NCI-H226 (cell line): ENCODE data around the gene CNR1.
"Not testable (repeated sequence)": the region's sequence is repeated elsewhere in the genome, so short reads cannot be mapped to it uniquely, and the experiment has no call there.

Experiments used
- DNase-seq: peaks from one replicate; pipeline ENCODE4 v3.0.0-alpha.2; 2015

Gene CNR1

DNA sequence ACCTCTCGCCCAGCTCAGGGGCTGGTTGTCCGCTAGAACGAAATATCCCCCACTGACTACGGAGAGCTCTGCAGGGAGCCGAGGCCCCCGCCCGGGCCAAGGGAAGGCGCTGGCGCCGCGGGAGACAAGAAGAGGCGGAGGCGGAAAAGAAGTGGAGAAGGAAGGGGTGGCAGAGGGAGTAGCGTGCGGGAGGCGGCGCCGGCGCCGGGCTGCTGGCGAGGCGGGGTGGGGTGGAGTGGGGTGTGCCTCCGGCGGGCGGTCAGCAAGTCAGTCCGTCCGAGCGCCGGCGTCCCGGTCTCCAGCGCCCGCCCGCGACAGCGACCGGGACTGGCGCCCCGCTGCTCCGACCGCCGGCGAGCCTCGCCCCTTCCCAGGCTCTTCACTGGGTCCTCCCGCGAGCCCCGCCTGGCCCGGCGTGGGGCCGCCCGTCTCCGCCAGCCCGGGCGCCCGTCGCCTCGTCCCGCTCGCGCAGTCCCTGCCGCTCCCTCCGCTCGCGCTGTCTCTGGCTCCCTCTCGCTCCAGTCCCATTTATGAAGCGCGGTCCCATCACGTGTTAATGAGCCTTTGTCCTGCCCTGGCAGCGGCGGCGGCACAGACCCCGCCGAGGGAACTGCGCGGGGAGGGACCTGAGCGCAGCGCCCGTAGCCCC lies at the start of gene CNR1:
CNR1 (minus strand) TSS at position 504 of the 649 bp plus-strand sequence. CDS start 21,073 bp downstream, outside the sequence.
- DNase-seq, result peak; percentile 12

DNA sequence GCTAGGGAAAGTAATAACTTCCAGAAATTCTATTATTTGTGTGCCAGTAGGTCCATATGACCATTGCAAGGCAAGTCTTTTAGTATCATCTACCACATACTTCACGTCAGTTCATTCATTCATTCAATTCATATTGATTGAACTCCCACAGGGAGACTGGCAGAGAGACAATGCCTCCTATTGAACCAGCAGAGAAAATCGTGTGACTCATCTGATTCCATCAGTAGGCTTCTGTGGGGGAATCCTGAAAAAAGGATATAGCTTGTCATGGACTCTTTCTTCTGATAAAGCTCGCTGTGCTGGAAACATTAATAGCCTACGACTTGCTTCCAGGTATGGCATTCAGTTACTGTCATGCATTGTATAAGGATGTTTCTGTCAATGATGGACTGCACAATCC lies 45.3 kb upstream of the CNR1 start:
- no peak for DNase-seq

DNA sequence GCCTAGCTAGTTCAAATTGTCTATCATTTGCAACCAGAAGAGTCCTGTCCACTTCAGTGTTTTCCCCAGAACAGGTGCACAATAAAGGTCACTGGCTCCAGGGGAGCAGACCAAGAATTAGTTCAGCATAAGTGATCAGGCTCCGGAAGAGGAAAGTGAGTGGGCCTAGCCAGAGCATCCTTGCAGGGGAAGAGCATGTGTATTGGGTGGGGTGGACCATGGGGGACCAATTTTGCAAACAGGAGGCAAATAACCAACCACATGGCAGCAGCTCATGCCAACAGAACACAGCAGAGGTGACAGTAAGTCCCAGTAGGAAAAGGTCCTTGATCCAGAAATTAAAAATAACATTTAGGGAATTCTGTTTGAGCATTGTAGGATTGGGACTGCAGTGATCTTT lies 43.2 kb upstream of the CNR1 start:
- DNase-seq, result no peak

DNA sequence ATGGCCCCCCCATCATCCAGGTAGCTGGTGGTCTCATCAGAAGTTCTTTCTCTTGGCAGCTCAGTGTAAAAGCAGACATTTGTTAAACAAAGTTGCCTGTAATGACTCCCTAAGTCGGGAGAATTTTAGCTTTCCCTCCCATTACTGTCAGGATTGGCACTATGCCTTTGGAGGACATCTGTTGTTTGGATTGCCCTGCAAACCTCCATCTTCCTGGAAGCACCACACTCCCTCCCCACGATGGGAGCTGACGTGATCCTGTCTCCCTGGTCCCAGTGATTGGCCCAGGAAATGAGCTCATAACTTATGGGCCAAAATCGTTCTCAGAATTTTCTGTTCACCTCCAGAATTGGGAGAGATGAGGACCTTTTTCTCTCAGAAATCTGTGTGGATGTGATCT lies 42.6 kb upstream of the CNR1 start:
- DNase-seq, result no peak

DNA sequence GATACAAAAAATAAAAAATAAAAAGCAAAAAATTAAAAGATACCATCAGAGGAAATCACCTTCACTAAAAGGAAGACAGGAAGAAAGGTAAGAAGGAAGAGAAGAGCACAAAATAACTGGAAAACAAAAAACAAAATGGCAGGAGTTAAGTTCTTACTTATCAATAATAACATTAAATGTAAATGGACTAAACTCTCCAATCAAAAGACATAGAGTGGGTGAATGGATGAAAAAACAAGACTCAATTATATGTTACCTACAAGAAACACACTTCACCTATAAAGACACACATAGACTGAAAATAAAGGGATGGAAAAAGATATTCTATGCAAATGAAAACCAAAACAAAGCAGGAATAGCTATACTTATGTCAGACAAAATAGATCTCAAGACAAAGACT lies 35.6 kb upstream of the CNR1 start:
- not testable (repeated sequence) for DNase-seq

DNA sequence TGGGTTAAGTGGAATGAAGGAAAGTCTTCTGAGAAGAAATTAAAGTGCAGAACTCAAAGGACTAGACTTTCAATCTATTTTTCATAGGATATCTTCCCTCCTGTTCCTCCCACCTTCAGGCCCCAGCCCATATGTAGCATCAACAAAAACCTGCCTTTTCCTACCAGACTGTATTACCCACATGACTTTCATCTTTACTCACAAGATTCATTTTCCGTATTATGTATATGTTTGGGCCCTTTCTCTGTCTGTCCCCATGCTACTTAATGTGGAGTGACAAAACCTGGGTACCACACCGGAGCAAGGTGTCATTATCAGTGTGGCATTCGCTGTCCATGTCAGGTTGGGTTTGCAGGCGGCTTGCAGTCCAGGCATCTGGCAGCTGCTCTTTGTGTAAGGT lies 18.8 kb upstream of the CNR1 start:
- DNase-seq, result no peak

DNA sequence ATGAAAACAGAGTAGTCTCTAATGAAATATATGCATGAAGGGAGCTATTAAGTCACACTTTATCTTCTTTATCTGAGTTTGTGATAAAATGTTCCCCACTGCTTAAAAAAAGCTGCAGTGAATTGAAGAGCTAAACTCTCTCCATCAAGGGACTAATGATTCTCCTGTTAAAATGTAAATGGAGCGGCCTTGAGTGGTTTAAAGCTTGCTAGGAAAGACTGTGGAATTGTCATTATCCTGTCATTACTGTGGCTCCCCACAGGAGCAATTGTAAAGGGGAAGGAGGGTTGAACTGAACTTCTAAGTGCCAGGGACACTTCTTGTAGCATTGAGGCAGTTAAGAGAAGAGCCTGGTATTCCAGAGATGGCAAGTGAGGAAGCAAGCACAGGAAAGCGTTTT lies 17.3 kb upstream of the CNR1 start:
- no peak for DNase-seq

DNA sequence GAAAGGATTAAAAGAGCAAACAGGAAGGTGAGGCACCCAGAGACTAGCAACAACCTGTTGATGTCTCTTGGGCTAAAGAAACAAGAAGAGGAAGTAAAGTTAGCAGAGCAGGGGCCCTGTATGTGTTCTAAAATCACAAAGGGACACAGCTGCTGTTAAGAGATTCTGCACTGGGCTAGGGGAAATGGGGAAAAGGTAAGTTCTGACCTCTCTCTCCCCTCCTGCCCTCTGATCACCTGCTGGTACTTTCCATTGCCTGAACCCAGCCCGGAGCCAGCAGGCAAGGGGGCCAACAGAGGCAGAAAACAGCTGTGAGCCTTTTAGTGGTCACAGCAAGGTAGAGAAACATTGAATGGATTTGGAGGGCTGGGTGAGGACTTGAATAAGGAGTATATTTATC lies 13.5 kb upstream of the CNR1 start:
- no peak for DNase-seq

DNA sequence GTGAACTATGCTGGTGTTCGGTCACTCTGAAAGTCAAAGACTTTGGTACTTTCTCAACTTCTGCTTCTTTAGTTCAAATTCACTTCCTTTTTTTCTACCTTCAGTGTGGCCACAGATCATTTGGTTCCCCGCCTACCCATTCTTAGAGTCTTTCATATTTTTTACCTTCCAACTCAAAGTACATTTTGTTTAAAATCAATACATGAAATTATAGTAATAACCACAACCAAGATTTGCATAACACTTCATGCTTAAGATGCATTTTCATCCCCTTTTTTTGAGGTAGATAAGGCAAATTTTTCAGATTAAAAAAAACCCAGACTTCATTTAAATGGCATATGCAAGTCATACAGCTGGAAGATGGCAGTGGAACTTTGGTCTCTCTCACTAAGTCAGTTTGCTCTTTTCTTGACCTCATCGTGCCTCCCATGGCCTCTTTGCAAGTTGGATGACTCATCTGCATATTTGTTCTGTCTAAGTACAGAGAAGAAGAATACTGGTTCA lies 11.9 kb upstream of the CNR1 start:
- DNase-seq, result no peak

DNA sequence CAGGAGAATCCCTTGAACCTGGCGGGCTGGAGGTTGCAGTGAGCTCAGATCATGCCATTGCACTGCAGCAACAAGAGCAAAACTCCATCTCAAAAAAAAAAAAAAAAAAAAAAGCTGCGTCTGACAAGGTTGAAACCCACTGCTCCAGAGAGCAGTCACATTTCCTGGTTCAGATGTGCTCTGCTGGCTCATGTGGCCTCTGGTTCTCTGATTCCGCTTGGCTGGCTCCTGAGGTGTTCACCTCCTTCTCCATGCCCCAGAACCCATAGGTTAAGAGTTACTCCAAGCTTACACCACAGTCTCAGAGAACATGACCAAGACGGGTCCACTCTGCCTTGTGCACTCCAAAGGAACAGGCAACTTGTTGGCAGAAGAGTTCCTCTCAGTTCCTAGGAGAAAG lies 8.8 kb upstream of the CNR1 start:
- DNase-seq, result no peak

DNA sequence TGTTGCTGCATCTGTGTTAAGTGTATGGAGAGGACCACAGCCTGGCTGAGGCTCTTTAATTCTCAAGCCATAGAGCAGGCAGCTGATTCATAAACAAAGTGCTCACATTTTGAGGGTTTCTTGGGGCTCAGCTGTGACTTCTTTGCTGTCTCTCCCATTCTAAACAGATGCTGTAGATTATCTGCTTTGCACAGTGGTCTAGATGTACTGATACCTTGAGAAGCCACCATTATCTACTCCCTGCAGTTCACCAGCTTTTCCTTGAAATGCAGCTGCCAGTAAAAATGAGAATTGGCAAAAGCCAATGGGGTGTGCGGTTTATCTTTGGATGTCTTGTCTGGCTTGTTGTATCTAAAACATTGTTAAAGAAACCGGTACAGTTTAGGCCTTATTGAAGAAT lies 5.2 kb upstream of the CNR1 start:
- DNase-seq, result no peak

DNA sequence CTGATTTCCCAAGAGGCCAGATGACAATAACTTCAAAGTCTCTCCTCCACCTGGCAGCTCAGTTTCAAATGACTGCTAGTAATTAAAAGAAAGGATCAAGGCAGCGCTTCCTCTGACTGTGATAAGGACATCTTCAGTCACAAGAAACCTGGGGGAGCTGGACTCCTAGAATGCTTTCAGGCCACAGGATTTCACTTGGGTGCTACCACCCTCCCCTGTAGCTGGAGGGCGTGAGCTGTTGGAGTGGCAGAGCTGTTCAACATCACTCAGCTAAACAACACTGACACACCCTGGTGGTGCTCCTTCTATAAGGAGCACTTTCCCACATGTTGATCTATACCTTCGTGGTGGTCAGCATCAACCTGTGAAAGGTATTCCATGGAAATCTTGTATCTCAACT lies 2.2 kb upstream of the CNR1 start:
- no peak for DNase-seq

DNA sequence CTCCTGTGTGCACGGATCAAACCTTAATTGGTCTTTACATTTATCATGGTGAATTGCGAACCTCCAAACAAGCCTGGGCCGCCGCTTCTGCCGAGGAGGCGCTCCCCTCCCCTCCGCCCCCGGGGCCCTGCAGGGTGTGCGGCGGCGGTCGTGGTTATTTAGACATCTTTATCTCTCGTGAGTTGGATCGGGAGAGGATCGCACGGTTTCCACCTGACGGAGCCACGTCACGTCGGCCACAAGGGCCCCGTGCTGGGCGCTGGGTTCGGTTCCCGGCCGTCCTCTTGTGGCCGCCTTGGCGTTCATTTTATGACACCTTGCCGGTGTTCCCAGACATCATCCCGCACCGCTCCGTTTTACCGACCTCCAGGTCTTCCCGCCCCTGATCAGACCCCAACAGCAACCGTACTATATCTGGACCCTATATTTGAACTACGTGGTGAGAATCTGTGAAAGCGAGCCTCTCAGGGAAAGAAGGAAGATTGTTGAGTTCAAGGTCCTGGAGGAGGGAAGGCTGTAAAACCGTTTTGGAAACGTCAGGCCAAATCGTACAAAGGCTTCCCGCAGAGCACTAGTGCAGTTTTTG lies 1.3 kb upstream of the CNR1 start:
- no peak for DNase-seq

DNA sequence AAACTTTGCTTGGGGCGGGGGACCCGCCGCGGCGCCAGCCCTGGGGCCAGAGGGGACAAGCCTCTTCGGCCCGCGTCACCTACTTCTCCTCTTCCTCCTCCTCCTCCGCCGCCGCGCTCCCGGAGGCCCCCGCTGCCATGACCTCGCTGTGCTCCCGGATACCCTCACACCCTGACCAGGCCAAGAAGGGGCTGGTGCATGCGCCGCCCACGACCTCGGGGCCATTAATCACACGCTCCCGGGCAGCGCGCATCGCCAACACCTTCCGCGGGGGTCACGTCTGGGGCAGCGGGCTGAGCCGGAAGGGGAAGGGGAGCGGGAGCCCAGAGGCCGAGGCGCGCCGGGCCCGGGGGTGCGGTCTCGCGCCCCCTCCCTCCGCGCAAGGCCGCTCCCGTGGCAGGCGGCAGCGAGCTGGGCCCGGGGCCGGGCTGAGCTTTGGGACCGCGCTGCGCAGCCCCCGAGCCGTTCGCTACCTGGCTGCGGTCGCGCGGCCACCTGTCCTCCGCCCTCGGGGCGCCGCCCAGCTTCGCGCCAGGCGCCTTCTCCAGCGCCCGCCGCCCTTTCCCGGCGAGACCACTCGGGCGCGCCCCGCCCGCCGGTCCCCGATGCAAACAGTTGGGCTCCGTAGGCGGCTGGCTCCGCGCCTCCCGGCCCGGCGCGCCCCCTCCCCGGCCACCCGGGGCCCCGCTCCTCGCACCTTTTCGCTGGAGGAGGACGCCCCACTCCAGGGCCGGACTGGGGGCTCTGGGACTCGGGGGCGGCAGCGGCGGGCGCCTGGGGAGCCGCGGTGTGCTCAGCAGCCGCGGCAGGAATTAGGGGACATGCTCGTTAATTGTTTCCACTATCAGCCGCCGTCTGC lies 575 bp upstream of the CNR1 start:
- DNase-seq, result no peak

DNA sequence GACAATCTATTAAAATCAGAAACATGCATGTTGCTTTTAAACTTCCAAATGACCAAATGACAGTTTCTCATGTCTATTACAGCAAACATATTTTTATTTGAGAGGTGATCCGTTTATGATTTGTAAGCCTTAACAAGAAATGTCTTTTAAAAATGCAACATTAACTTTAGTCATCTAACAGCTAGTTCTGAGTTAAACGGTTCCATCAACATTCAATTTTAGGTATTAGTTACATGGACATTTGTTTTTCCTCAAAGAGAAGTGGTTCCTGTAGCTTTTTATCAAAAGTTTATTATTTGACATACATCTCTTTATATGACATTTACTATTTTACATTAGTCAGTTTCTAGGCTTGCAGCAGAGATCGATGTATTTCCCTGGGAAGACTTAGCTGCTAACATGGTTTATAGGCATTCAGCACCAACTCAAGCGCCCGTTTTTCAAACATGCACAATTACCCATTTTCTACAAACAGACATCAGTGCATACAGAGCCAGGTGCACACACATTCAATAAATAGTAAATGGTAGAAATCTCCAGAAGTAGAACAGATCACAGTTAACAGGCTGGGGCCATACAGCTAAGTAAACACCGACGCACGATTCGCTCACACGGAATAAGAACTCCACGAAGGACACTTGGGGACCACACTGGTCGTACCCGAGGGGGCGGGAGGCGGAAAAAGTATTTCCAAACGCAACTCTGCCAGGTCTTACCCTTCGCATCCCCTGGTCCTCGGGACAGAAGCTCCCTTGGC lies 882 bp downstream of the CNR1 start:
- DNase-seq, result no peak

DNA sequence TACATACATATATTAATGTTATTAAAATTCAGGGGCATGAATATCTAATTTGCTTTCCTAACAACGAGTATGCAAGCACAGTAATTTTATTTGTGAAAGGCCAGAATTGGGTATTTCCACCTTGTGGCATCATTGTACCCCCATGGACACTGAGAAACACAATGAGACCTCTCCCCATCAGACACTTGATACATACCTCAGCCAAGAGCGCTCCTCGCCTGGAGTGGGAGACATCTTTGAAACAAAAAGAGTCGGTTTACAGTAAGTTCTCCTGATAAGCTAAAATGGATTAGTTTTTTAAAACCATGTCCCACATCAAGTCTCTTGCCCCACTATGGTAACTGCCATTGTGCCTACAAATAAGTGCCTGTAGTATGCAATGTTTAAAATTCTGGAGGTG lies 2.1 kb downstream of the CNR1 start:
- DNase-seq, result no peak

DNA sequence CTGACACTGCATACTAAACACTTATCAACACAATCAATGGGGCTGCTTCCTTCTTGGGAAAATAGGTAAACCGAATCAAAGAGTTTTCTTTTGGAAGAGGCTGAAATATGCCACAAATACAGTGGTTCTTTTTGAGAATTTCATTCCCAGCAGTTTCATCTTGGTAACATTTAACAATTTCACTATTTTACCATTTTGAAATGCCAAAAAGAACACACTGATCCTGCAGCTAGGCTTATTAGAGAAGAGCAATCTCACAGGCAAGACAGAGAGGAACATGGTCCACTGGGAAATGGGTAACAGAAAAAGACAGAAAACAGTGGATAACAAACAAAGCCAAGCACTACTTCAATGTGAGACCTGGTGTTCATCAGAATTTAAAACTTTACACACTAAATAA lies 2.5 kb downstream of the CNR1 start:
- DNase-seq, result no peak

DNA sequence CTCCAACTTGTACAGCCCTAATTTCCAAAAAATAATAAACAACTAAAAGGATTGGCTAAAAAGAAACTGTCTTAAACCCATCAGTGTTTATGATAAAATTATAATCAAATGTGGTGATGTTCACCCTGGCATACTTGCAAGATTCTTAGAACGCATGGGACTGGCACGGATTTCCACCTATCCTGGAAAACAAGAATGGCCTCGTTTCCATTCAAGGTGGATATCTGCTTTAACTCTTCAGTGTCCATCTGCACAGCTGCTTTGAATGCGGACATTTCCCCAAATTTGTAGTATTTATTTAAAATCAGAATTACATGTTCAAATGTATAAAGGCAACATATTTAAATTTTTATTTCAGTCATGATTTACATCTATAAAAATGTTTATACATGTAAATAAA lies 4.2 kb downstream of the CNR1 start:
- DNase-seq, result no peak

DNA sequence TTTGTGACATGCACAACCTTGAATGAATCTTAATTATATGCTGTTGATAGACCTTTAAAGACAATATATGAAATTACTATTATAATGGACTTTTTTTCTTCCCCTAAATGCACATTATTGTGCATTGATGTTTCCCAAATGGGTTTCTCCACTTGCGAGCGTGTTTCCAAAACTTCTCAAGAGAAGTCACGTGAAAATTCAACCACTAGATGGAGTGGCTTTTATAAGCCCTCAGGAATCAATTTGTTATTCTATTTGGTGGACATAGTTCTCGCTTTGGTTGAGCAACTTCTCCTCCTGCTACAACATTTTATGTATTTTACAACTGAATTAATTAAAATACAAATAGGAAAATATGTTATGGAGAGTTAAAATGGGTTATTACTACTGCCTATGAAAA lies 9.0 kb downstream of the CNR1 start:
- no peak for DNase-seq

DNA sequence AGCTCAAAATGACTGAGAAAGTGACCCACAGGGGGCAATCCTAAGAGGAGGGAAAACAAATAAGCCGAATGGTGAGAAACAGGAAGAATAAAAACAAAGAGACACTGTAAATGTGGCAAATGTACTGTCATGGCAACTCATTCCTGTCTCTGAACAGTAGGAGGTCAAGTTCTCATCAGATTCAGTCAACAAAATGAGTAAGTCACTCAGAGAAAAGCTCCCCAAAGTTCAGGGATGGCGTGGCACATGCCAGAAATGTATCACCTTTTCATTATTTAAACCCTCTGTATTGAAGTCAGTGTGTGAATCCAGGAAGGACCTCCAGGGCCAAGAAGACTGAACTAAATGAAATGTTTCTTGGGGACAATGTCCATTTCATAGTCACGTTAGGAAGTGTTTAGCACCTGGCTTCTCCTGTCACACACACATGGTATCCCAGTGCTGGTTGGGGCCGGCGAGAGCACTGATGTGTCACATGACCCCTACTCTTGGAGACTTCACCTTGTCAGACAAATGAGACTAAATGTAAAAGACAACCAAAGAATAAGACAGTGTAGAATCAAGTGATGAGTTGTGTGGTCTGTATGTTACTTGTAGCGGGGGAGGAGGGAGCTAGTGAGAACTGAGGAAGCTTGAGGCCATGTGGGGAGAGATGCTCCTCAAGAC lies 20.7 kb downstream of the CNR1 start:
- DNase-seq, result no peak

DNA sequence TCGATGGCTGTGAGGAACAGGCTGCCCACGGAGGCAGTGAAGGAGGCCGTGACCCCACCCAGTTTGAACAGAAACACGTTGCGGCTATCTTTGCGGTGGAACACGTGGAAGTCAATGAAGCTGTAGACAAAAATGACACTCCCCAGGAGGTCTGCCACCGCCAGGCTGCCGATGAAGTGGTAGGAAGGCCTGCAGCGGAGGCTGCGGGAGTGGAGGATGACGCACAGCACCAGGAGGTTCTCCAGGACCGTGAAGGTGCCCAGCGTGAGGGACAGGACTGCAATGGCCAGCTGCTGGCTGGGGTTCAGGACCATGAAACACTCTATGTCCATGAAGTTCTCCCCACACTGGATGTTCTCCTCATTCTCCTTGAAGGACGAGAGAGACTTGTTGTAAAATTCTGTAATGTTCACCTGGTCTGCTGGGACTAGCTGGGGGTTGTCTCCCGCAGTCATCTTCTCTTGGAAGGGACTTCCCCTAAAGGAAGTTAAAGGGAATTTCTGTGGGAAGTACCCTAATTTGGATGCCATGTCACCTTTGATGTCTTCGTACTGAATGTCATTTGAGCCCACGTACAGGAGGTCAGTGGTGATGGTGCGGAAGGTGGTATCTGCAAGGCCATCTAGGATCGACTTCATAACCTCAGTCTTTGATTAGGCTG lies 21.4 kb downstream of the CNR1 start:
- no peak for DNase-seq
